Measurements from ENCODE around the gene TTC24.
"Not testable (repeated sequence)": the region's sequence is repeated elsewhere in the genome, so short reads cannot be mapped to it uniquely, and the experiment has no call there.

TTC24 gene

GRCh38 chr1:156589546-156589945, 10.0 kb downstream of the TTC24 start:
- no peak for DNase-seq

GRCh38 chr1:156590326-156591180, 11.0 kb downstream of the TTC24 start:
- DNase-seq, result no peak

- DNase-seq, result no peak
Observed at GRCh38 chr1:156591181-156591431, 11.6 kb downstream of the TTC24 start.

GRCh38 chr1:156591432-156592157, 12.1 kb downstream of the TTC24 start, which contains the start of gene NAXE:
TSS of gene NAXE (plus strand) at chr1:156591776. CDS start at chr1:156591805, 29 bp downstream.
- DNase-seq, result peak; percentile 66

GRCh38 chr1:156592158-156592909, 12.8 kb downstream of the TTC24 start:
- no peak for DNase-seq

GRCh38 chr1:156592910-156593660, 13.6 kb downstream of the TTC24 start:
- DNase-seq, result no peak

GRCh38 chr1:156593661-156593989, 14.1 kb downstream of the TTC24 start:
- DNase-seq, result no peak

GRCh38 chr1:156594190-156594589, 14.7 kb downstream of the TTC24 start:
- no peak for DNase-seq

- no peak for DNase-seq
Observed at GRCh38 chr1:156595016-156595415, 15.5 kb downstream of the TTC24 start.

- no peak for DNase-seq
Observed at GRCh38 chr1:156596426-156596825, 16.9 kb downstream of the TTC24 start.

GRCh38 chr1:156598125-156598524, 18.6 kb downstream of the TTC24 start:
- DNase-seq, result no peak

GRCh38 chr1:156598731-156599432, 19.4 kb downstream of the TTC24 start:
- DNase-seq, result no peak

- peak; percentile 52 for DNase-seq
Observed at GRCh38 chr1:156599811-156600210, 20.3 kb downstream of the TTC24 start.

- DNase-seq, result no peak
Observed at GRCh38 chr1:156600733-156601121, 21.2 kb downstream of the TTC24 start.

GRCh38 chr1:156601122-156601830, 21.8 kb downstream of the TTC24 start, which contains the start of gene GPATCH4:
TSS of gene GPATCH4 (minus strand) at chr1:156601479.
- DNase-seq, result peak; percentile 87

GRCh38 chr1:156601892-156602291, 22.4 kb downstream of the TTC24 start:
- DNase-seq, result no peak

GRCh38 chr1:156602557-156602993, 23.1 kb downstream of the TTC24 start:
- peak; percentile 45 for DNase-seq

GRCh38 chr1:156607344-156607743, 27.8 kb downstream of the TTC24 start:
- not testable (repeated sequence) for DNase-seq

- peak; percentile 84 for DNase-seq
Observed at GRCh38 chr1:156608036-156608674, 28.6 kb downstream of the TTC24 start.

- DNase-seq, result peak; percentile 69
Observed at GRCh38 chr1:156608981-156609380, 29.5 kb downstream of the TTC24 start.

- DNase-seq, result not testable (repeated sequence)
Observed at GRCh38 chr1:156610072-156610471, 30.5 kb downstream of the TTC24 start.

Measured in CD4-positive, alpha-beta T cell treated with Interleukin-17A for 1 hour (primary cell).